HepG2 (cell line): ENCODE results near the gene CDC23. TPM values are rescaled to one million over a fixed set of nuclear protein-coding genes. Genes with fewer than 3 reads are reported as not detected.

Source experiments
- BRD4 ChIP-seq: sonication (generic); formaldehyde crosslinking; IDR thresholded peaks from 2 replicates; pipeline ENCODE4 v1.4.0; 2020; ENCODE audit warnings: missing genetic modification reagents
- HMG20A ChIP-seq: IDR thresholded peaks from 2 replicates; pipeline ENCODE4 v1.6.1; 2016; ENCODE audit warnings: borderline replicate concordance
- HMGA1 ChIP-seq: sonication (generic); formaldehyde crosslinking; conservative IDR thresholded peaks from 2 replicates; pipeline ENCODE4 v1.4.0; 2020; ENCODE audit warnings: missing genetic modification reagents
- JDP2 ChIP-seq: sonication (generic); formaldehyde crosslinking; IDR thresholded peaks from 2 replicates; pipeline ENCODE4 v1.8.1; 2022; ENCODE audit warnings: missing genetic modification reagents, borderline replicate concordance
- MAZ ChIP-seq, 2 experiments: sonication (generic) in 1 of 2; formaldehyde crosslinking in 1 of 2; IDR thresholded peaks; 2 replicates each; pipeline versions ENCODE4 v1.5.0 to v1.6.1; 2012 to 2020; ENCODE audit warnings: low read depth in 2 of 2, mild to moderate bottlenecking in 2 of 2, borderline replicate concordance in 1 of 2, improper control_type of control experiment in 1 of 2, low read length in 1 of 2, missing genetic modification reagents in 1 of 2, moderate library complexity in 1 of 2
- PHB2 ChIP-seq: fragments of 450-650 bp; IDR thresholded peaks from 2 replicates; pipeline ENCODE4 v1.6.1; 2018; ENCODE audit not compliant: partially characterized antibody
- RFXAP ChIP-seq: sonication (generic); formaldehyde crosslinking; IDR thresholded peaks from 2 replicates; pipeline ENCODE4 v1.4.0; 2020; ENCODE audit warnings: missing genetic modification reagents, borderline replicate concordance
- SCMH1 ChIP-seq: sonication (generic); formaldehyde crosslinking; IDR thresholded peaks from 2 replicates; pipeline ENCODE4 v1.9.0; 2021; ENCODE audit warnings: missing genetic modification reagents, mild to moderate bottlenecking, borderline replicate concordance
- SP140L ChIP-seq: sonication (generic); formaldehyde crosslinking; IDR thresholded peaks from 2 replicates; pipeline ENCODE4 v1.4.0; 2020; ENCODE audit warnings: missing genetic modification reagents, borderline replicate concordance
- ZNF17 ChIP-seq: sonication (generic); formaldehyde crosslinking; IDR thresholded peaks from 2 replicates; pipeline ENCODE4 v1.5.0; 2020; ENCODE audit warnings: mild to moderate bottlenecking, missing genetic modification reagents
- ZNF326 ChIP-seq: sonication (generic); formaldehyde crosslinking; IDR thresholded peaks from 2 replicates; pipeline ENCODE4 v1.4.0; 2020; ENCODE audit warnings: missing genetic modification reagents, borderline replicate concordance
- ZNF354B ChIP-seq: sonication (generic); formaldehyde crosslinking; IDR thresholded peaks from 2 replicates; pipeline ENCODE4 v1.8.0; 2022; ENCODE audit warnings: mild to moderate bottlenecking, missing genetic modification reagents
- ZNF367 ChIP-seq: sonication (generic); formaldehyde crosslinking; IDR thresholded peaks from 2 replicates; pipeline ENCODE4 v1.4.0; 2020; ENCODE audit warnings: missing genetic modification reagents, borderline replicate concordance
- ZNF432 ChIP-seq: sonication (generic); formaldehyde crosslinking; IDR thresholded peaks from 2 replicates; pipeline ENCODE4 v1.5.0; 2020; ENCODE audit warnings: missing genetic modification reagents, mild to moderate bottlenecking, borderline replicate concordance
- ZSCAN25 ChIP-seq: sonication (generic); formaldehyde crosslinking; IDR thresholded peaks from 2 replicates; pipeline ENCODE4 v1.8.0; 2022; ENCODE audit warnings: mild to moderate bottlenecking, missing genetic modification reagents
- polyA plus RNA-seq, 8 experiments: library from polyadenylated mRNA; depleted of rRNA in 3 of 8; stranded (reverse) in 7 of 8; unstranded in 1 of 8; fragments of >200 nt; fragmentation: Illumina TruSeq in 4 of 8; extraction: Trizol in 4 of 8; gene quantifications; 2 replicates each; pipeline versions ENCODE4 v1.2.1 to v1.2.3, GENCODE V29; 2011 to 2016; ENCODE audit warnings: low read depth in 4 of 8, missing spikeins in 1 of 8, mixed read lengths in 1 of 8; ENCODE audit not compliant: insufficient read depth in 1 of 8
- total RNA-seq, 5 experiments: library from RNA; depleted of rRNA; stranded (reverse); fragments of >200 nt; fragmentation: Illumina TruSeq; extraction: Trizol; gene quantifications; 2 replicates each; pipeline ENCODE4 v1.2.3, GENCODE V29; 2016; ENCODE audit warnings: low read depth in 1 of 5
- TF ChIP-seq, protein P1 (sequence below): sonication (generic); formaldehyde crosslinking; IDR thresholded peaks from 2 replicates; pipeline ENCODE4; 2020; ENCODE audit warnings: missing genetic modification reagents, mild to moderate bottlenecking, borderline replicate concordance
- TF ChIP-seq, protein P2 (sequence below): sonication (generic); formaldehyde crosslinking; IDR thresholded peaks from 2 replicates; pipeline ENCODE4 v1.4.0; 2020; ENCODE audit warnings: missing genetic modification reagents
- TF ChIP-seq, protein P3 (sequence below): sonication (generic); formaldehyde crosslinking; IDR thresholded peaks from 2 replicates; pipeline ENCODE4 v1.8.1; 2023; ENCODE audit warnings: mild to moderate bottlenecking, inconsistent platforms, moderate library complexity, missing genetic modification reagents, borderline replicate concordance
- TF ChIP-seq, protein P4 (sequence below): IDR thresholded peaks from 2 replicates; pipeline ENCODE4 v1.6.1; 2016; ENCODE audit warnings: low read depth
- TF ChIP-seq, protein P5 (sequence below): sonication (generic); formaldehyde crosslinking; IDR thresholded peaks from 2 replicates; pipeline ENCODE4 v1.5.0; 2020; ENCODE audit warnings: missing genetic modification reagents

CDC23 gene
- total and polyA plus RNA-seq, 2 of the 13 experiments (the other 11 are each of a cell fraction or from before 2014, with no cell fraction given): 38.3 to 47.7 TPM

DNA sequence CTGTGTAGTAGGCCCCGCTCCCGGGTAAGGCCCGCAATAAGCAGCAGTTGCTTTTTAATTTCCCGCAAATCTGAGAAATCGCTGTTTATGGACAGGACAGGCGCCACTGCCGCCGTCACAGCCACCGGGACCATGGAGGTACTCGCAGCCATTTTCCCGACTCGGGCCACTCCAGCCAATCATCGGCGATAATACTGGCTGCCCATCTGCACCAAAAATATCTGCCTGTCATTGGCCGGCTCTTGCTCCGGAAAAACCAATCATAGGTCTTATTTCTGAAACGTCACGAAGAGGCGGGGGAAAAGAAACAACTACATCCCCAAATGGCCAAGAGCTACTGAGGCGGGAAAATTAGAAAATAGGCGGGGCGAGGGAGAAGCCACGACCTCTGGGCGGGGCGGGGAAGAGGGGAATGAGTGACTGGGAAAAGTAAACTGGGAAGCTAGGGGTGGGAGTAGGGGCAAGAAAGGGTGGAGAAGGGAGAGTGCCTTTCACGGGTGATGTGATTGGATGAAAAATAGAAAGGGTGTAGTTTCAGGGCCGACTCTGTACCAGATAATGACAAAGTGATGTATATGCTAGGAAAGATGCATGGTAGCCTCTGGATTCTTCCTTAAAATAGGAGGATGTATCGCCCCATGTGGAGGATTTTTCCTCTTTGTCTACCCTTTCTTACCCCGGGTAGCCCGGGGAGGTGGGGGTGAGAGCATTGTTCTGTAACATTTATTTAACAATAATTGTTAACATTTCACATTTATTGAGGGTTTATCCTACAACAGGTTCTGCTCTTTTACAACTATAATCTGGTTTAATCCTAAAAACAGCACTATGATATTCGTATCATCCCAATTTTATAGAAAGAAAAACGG, at the start of gene CDC23 (continued):
- TF ChIP-seq, protein P1, sequence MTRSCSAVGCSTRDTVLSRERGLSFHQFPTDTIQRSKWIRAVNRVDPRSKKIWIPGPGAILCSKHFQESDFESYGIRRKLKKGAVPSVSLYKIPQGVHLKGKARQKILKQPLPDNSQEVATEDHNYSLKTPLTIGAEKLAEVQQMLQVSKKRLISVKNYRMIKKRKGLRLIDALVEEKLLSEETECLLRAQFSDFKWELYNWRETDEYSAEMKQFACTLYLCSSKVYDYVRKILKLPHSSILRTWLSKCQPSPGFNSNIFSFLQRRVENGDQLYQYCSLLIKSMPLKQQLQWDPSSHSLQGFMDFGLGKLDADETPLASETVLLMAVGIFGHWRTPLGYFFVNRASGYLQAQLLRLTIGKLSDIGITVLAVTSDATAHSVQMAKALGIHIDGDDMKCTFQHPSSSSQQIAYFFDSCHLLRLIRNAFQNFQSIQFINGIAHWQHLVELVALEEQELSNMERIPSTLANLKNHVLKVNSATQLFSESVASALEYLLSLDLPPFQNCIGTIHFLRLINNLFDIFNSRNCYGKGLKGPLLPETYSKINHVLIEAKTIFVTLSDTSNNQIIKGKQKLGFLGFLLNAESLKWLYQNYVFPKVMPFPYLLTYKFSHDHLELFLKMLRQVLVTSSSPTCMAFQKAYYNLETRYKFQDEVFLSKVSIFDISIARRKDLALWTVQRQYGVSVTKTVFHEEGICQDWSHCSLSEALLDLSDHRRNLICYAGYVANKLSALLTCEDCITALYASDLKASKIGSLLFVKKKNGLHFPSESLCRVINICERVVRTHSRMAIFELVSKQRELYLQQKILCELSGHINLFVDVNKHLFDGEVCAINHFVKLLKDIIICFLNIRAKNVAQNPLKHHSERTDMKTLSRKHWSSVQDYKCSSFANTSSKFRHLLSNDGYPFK (CRISPR knock-in tag): peak; percentile 95
- no peak for TF ChIP-seq ZNF367 (CRISPR knock-in tag)
- TF ChIP-seq, protein P2, sequence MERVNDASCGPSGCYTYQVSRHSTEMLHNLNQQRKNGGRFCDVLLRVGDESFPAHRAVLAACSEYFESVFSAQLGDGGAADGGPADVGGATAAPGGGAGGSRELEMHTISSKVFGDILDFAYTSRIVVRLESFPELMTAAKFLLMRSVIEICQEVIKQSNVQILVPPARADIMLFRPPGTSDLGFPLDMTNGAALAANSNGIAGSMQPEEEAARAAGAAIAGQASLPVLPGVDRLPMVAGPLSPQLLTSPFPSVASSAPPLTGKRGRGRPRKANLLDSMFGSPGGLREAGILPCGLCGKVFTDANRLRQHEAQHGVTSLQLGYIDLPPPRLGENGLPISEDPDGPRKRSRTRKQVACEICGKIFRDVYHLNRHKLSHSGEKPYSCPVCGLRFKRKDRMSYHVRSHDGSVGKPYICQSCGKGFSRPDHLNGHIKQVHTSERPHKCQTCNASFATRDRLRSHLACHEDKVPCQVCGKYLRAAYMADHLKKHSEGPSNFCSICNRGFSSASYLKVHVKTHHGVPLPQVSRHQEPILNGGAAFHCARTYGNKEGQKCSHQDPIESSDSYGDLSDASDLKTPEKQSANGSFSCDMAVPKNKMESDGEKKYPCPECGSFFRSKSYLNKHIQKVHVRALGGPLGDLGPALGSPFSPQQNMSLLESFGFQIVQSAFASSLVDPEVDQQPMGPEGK (CRISPR knock-in tag): peak; percentile 43
- no peak for TF ChIP-seq JDP2
- TF ChIP-seq ZNF354B (CRISPR knock-in tag): no peak
- TF ChIP-seq, protein P3, sequence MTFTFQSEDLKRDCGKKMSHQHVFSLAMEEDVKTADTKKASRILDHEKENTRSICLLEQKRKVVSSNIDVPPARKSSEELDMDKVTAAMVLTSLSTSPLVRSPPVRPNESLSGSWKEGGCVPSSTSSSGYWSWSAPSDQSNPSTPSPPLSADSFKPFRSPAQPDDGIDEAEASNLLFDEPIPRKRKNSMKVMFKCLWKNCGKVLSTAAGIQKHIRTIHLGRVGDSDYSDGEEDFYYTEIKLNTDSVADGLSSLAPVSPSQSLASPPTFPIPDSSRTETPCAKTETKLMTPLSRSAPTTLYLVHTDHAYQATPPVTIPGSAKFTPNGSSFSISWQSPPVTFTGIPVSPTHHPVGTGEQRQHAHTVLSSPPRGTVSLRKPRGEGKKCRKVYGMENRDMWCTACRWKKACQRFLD (CRISPR knock-in tag): 0 out of 2 replicates have a peak, but pooled peaks have one; percentile 52
- no peak for TF ChIP-seq HMG20A (CRISPR knock-in tag)
- no peak for TF ChIP-seq ZNF326 (CRISPR knock-in tag)
- TF ChIP-seq SCMH1: no peak
- peak; percentile 49; the same call in 1 of the 2 replicates for TF ChIP-seq RFXAP (CRISPR knock-in tag)
- TF ChIP-seq, protein P4, sequence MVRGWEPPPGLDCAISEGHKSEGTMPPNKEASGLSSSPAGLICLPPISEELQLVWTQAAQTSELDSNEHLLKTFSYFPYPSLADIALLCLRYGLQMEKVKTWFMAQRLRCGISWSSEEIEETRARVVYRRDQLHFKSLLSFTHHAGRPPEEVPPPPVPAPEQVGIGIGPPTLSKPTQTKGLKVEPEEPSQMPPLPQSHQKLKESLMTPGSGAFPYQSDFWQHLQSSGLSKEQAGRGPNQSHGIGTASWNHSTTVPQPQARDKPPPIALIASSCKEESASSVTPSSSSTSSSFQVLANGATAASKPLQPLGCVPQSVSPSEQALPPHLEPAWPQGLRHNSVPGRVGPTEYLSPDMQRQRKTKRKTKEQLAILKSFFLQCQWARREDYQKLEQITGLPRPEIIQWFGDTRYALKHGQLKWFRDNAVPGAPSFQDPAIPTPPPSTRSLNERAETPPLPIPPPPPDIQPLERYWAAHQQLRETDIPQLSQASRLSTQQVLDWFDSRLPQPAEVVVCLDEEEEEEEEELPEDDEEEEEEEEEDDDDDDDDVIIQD (CRISPR knock-in tag): peak; percentile 58; the same call in 1 of the 2 replicates
- TF ChIP-seq BRD4 (CRISPR knock-in tag): no peak; the same call in 1 of the 2 replicates
- no peak for TF ChIP-seq ZNF17 (CRISPR knock-in tag)
- no peak for TF ChIP-seq ZNF432
- TF ChIP-seq ZSCAN25 (CRISPR knock-in tag): peak; percentile 45; the same call in 1 of the 2 replicates
- TF ChIP-seq SP140L (CRISPR knock-in tag): no peak
- peak; percentile 57; the same call in 1 of the 2 replicates for TF ChIP-seq MAZ (IDR thresholded peaks at IDR 0.05; ENCODE audit: borderline replicate concordance, low read depth, low read length)
- peak; percentile 51; the same call in 1 of the 2 replicates for TF ChIP-seq MAZ (CRISPR knock-in tag; IDR thresholded peaks at IDR 0.05; ENCODE audit: low read depth)
- TF ChIP-seq PHB2: no peak
- TF ChIP-seq HMGA1 (CRISPR knock-in tag): no peak
- TF ChIP-seq, protein P5, sequence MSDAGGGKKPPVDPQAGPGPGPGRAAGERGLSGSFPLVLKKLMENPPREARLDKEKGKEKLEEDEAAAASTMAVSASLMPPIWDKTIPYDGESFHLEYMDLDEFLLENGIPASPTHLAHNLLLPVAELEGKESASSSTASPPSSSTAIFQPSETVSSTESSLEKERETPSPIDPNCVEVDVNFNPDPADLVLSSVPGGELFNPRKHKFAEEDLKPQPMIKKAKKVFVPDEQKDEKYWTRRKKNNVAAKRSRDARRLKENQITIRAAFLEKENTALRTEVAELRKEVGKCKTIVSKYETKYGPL (CRISPR knock-in tag): no peak
